K562 (cell line): ENCODE measurements around the gene GJA4. TPM values are rescaled to one million over a fixed set of nuclear protein-coding genes. Genes with fewer than 3 reads are reported as not detected.

Experiments used
- ATAC-seq: fragments of 200-7000 bp; cut with Tn5 transposase; 3 replicates; pipeline ENCODE4 v1.9.1; 2020; ENCODE audit warnings: moderate library complexity
- BruUV-seq: library from RNA; stranded (reverse); fragments of 400-500 nt; replicated peaks from 2 replicates; lab custom pipeline; 2021; lab: Mats Ljungman, UMichigan
- CTCF ChIA-PET: fragments of 300-600 bp; formaldehyde crosslinking; extraction: SDS; loops from one replicate; lab custom pipeline; 2021; ENCODE audit warnings: low intra/inter-chr PET ratio; lab: Yijun Ruan, JAX
- POLR2A ChIA-PET: fragments of 300-600, 350-650 bp; sonication (Branson Sonifier 250); formaldehyde crosslinking; extraction: SDS; loops from one replicate; lab custom pipeline; 2021; ENCODE audit warnings: antibody characterized with exemption, inconsistent platforms; lab: Yijun Ruan, JAX
- DNase-seq, 4 experiments: peaks; one replicate each; pipeline versions ENCODE4 v3.0.0 to v3.0.0-alpha.2; 2011 to 2018; ENCODE audit warnings: low spot score in 3 of 4, mixed read lengths in 3 of 4; ENCODE audit errors: extremely low read depth in 1 of 4
- FAIRE-seq: peaks from 2 replicates; lab custom pipeline; 2011; peaks lifted over from hg19 to GRCh38; lab: Jason Lieb, UNC
- H2AFZ ChIP-seq: 2 replicates; pipeline ENCODE4 v1.6.0; 2011; ENCODE audit warnings: low read depth, low read length, control low read depth, inconsistent platforms
- H3K27ac ChIP-seq: fragments of 200-600 bp; 3 replicates; pipeline ENCODE4 v1.8.0; 2011; ENCODE audit warnings: low read depth, mild to moderate bottlenecking, control low read depth, inconsistent platforms, low read length, moderate library complexity, mixed read lengths; ENCODE audit errors: extremely low read depth
- H3K27me3 ChIP-seq, 2 experiments: fragments of 300-600 bp in 1 of 2; 2 replicates in 1 of 2; 3 replicates in 1 of 2; pipeline versions ENCODE4 v1.6.0 to v1.8.0; 2011; ENCODE audit warnings: inconsistent platforms in 2 of 2, low read length in 2 of 2, mild to moderate bottlenecking in 1 of 2, mixed read lengths in 1 of 2, moderate library complexity in 1 of 2; ENCODE audit not compliant: control insufficient read depth in 2 of 2, insufficient read depth in 2 of 2
- H3K36me3 ChIP-seq: fragments of 300-600 bp; 3 replicates; pipeline ENCODE4 v1.8.0; 2011; ENCODE audit warnings: mild to moderate bottlenecking, low read length, inconsistent platforms; ENCODE audit not compliant: control insufficient read depth, insufficient read depth
- H3K4me1 ChIP-seq, 2 experiments: fragments of 200-600 bp in 1 of 2; replicated peaks in 1 of 2; 2 replicates in 1 of 2; 3 replicates in 1 of 2; pipeline versions ENCODE4 v1.5.1 to v1.8.0; 2011; ENCODE audit warnings: inconsistent platforms in 2 of 2, low read length in 2 of 2, mild to moderate bottlenecking in 1 of 2, mixed read lengths in 1 of 2, moderate library complexity in 1 of 2; ENCODE audit not compliant: control insufficient read depth in 2 of 2, insufficient read depth in 2 of 2
- H3K4me2 ChIP-seq: 2 replicates; pipeline ENCODE4 v1.6.1; 2011; ENCODE audit warnings: low read length, control low read depth, inconsistent platforms, mixed read lengths; ENCODE audit not compliant: insufficient read depth
- H3K4me3 ChIP-seq: fragments of 200-600 bp; sonication (generic), shearing (Covaris generic); 2 replicates; pipeline ENCODE4 v1.5.1; 2016; ENCODE audit warnings: control low read depth, inconsistent platforms
- H3K79me2 ChIP-seq: fragments of 200-600 bp; 3 replicates; pipeline ENCODE4 v1.8.0; 2011; ENCODE audit warnings: low read length, inconsistent platforms; ENCODE audit not compliant: control insufficient read depth, insufficient read depth
- H3K9ac ChIP-seq, 2 experiments: 2 replicates each; pipeline versions ENCODE4 v1.6.0 to v1.6.1; 2011; ENCODE audit warnings: low read depth in 2 of 2, low read length in 2 of 2, control low read depth in 1 of 2, inconsistent platforms in 1 of 2, mild to moderate bottlenecking in 1 of 2, mixed read lengths in 1 of 2; ENCODE audit not compliant: insufficient read depth in 1 of 2
- H3K9me1 ChIP-seq: one replicate; pipeline ENCODE4 v1.6.0; 2011; ENCODE audit warnings: inconsistent platforms, mild to moderate bottlenecking, low read length, moderate library complexity; ENCODE audit not compliant: control insufficient read depth, insufficient read depth
- H3K9me3 ChIP-seq: replicated peaks from 2 replicates; pipeline ENCODE4 v1.5.1; 2011; ENCODE audit warnings: low read depth, low read length, inconsistent platforms; ENCODE audit not compliant: control insufficient read depth, insufficient read depth
- H4K20me1 ChIP-seq: replicated peaks from 2 replicates; pipeline ENCODE4 v1.6.1; 2011; ENCODE audit warnings: low read length, inconsistent platforms, mixed read lengths; ENCODE audit not compliant: control insufficient read depth, insufficient read depth
- ARID2 ChIP-seq: fragments of 450-650 bp; IDR thresholded peaks from 2 replicates; pipeline ENCODE4 v1.6.1; 2017; ENCODE audit warnings: antibody characterized with exemption, mild to moderate bottlenecking
- BHLHE40 ChIP-seq: IDR thresholded peaks from 2 replicates; pipeline ENCODE4 v1.6.1; 2011; ENCODE audit warnings: low read length, improper control_type of control experiment
- CBX1 ChIP-seq: sonication (generic); IDR thresholded peaks from 2 replicates; pipeline ENCODE4 v1.6.1; 2016; ENCODE audit warnings: antibody characterized with exemption, low read depth, mild to moderate bottlenecking
- FOXJ2 ChIP-seq: fragments of 200-800 bp; sonication (Bioruptor generic); IDR thresholded peaks from 2 replicates; pipeline ENCODE4 v1.6.1; 2016; ENCODE audit warnings: missing genetic modification characterization, missing compliant biosample characterization
- GABPA ChIP-seq: fragments of 200-800 bp; sonication (Bioruptor generic); conservative IDR thresholded peaks from 2 replicates; pipeline ENCODE4 v1.6.1; 2016; ENCODE audit warnings: low read depth, missing genetic modification characterization, missing compliant biosample characterization
- HDAC6 ChIP-seq: IDR thresholded peaks from 2 replicates; pipeline ENCODE4 v1.6.1; 2012; ENCODE audit warnings: low read depth, mild to moderate bottlenecking, control low read depth, inconsistent platforms, low read length, moderate library complexity
- ID3 ChIP-seq, 2 experiments: fragments of 250-450 bp in 1 of 2; fragments of 450-650 bp in 1 of 2; sonication (Bioruptor Pico) in 1 of 2; IDR thresholded peaks; 2 replicates each; pipeline versions ENCODE4 v1.6.1 to v1.8.0; 2016 to 2021; ENCODE audit warnings: mild to moderate bottlenecking in 2 of 2, moderate library complexity in 2 of 2, missing compliant biosample characterization in 1 of 2, missing genetic modification characterization in 1 of 2
- KLF1 ChIP-seq: fragments of 450-650 bp; IDR thresholded peaks from 2 replicates; pipeline ENCODE4 v1.6.1; 2016; ENCODE audit warnings: missing genetic modification characterization, missing compliant biosample characterization
- NR4A1 ChIP-seq, 2 experiments: fragments of 250-450 bp in 1 of 2; fragments of 450-650 bp in 1 of 2; sonication (Bioruptor Pico) in 1 of 2; IDR thresholded peaks; 2 replicates each; pipeline versions ENCODE4 v1.4.0 to v1.6.1; 2016 to 2020; ENCODE audit warnings: mild to moderate bottlenecking in 2 of 2, missing compliant biosample characterization in 1 of 2, missing genetic modification characterization in 1 of 2, moderate library complexity in 1 of 2
- POLR2A ChIP-seq: fragments of 450-650 bp; conservative IDR thresholded peaks from 2 replicates; pipeline ENCODE4 v1.6.1; 2016
- SMARCA5 ChIP-seq: fragments of 450-650 bp; IDR thresholded peaks from 2 replicates; pipeline ENCODE4 v1.6.1; 2016
- TAF1 ChIP-seq: IDR thresholded peaks from 2 replicates; pipeline ENCODE4 v1.6.1; 2011; ENCODE audit warnings: mild to moderate bottlenecking, low read length, moderate library complexity; ENCODE audit not compliant: insufficient read depth, control insufficient read depth, severe bottlenecking; ENCODE audit errors: extremely low read depth
- WGBS: fragments of 100-300 bp; shearing (Covaris generic); methylation state at CpG from one replicate; pipeline ENCODE4 v1.1.6; 2016; ENCODE audit warnings: low coverage, mixed read lengths; ENCODE audit not compliant: insufficient coverage; ENCODE audit errors: missing lambda C conversion rate; 5-methylcytosine and 5-hydroxymethylcytosine counted together
- in situ Hi-C: fragments of 300-500 bp; cut with MboI; formaldehyde crosslinking; loops from 4 replicates; pipeline ENCODE4 v1.15.0; 2018; ENCODE audit warnings: inconsistent platforms, mixed read lengths
- intact Hi-C: fragments of 100-400 bp; cut with micrococcal nuclease; formaldehyde crosslinking; loops from 2 replicates; pipeline ENCODE4 v1.14.2; 2022
- polyA plus RNA-seq, 8 experiments: library from polyadenylated mRNA; depleted of rRNA in 4 of 8; stranded (reverse) in 5 of 8; unstranded in 3 of 8; fragments of >200 nt; fragmentation: Nextera tagmentation in 2 of 8; fragmentation: Illumina TruSeq in 1 of 8; extraction: Ambion mirVana in 2 of 8; extraction: Trizol in 1 of 8; gene quantifications; 2 replicates each; pipeline versions ENCODE4 v1.2.1 to v1.2.3, GENCODE V29; 2011 to 2014; ENCODE audit warnings: inconsistent platforms in 1 of 8, missing spikeins in 1 of 8
- total RNA-seq, 7 experiments: library from RNA; depleted of rRNA in 6 of 7; stranded (reverse); fragments of >200 nt in 6 of 7; fragmentation: Illumina TruSeq in 2 of 7; extraction: Trizol in 2 of 7; gene quantifications; 2 replicates each; pipeline versions ENCODE4 v1.2.1 to v1.2.3, GENCODE V29; 2011 to 2021; ENCODE audit warnings: low replicate concordance in 1 of 7
- TF ChIP-seq, protein P1 (sequence below): fragments of 200-800 bp; sonication (Bioruptor generic); IDR thresholded peaks from 2 replicates; pipeline ENCODE4 v1.6.1; 2016; ENCODE audit warnings: missing genetic modification characterization, missing compliant biosample characterization

GJA4 gene
- total and polyA plus RNA-seq, 9 of the 15 experiments (the other 6 are each of a cell fraction or from before 2014, with no cell fraction given) = 0.16 to 0.24 TPM; not detected in 7

DNA sequence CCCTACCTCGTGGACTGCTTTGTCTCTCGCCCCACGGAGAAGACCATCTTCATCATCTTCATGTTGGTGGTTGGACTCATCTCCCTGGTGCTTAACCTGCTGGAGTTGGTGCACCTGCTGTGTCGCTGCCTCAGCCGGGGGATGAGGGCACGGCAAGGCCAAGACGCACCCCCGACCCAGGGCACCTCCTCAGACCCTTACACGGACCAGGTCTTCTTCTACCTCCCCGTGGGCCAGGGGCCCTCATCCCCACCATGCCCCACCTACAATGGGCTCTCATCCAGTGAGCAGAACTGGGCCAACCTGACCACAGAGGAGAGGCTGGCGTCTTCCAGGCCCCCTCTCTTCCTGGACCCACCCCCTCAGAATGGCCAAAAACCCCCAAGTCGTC lies 2.0 kb downstream of the GJA4 start (continued):
- TF ChIP-seq NR4A1 (CRISPR knock-in tag; IDR thresholded peaks at IDR 0.05) = no peak
- TF ChIP-seq NR4A1 (tag; IDR thresholded peaks at IDR 0.05) = no peak

- H3K4me1 ChIP-seq = peaks cover 0 to 3% of the 10 kb centered on the region in 2 experiments; a peak in 1 of 5 replicates
- ChIA-PET CTCF (no interaction called here), POLR2A (interaction anchor here (0.8 kb wide), 1 partner anchor 983 kb away, joined by 3 read pairs; no protein-coding TSS in a partner anchor)
- H3K79me2 ChIP-seq = no peaks in the 10 kb centered on the region
- H3K36me3 ChIP-seq = no peaks in the 10 kb centered on the region
- H4K20me1 ChIP-seq = no peaks in the 10 kb centered on the region; the same call in 1 of the 2 replicates
- intact Hi-C loops = no loop called here
- H3K9me1 ChIP-seq = no peaks in the 10 kb centered on the region
- WGBS = 2% methylated on average over 6 of the region's 6 CpGs
- H3K9me3 ChIP-seq = no peaks in the 10 kb centered on the region
- no peak for FAIRE-seq
- in situ Hi-C loops = no loop called here
- peaks cover 37 to 77% of the 10 kb centered on the region in 2 experiments for H3K27me3 ChIP-seq
- BruUV-seq = no TSS peak
- no peak for ATAC-seq
- no peak overlapping the region for H2AFZ ChIP-seq
- no peak overlapping the region for H3K4me3 ChIP-seq
- no peak overlapping the region for H3K27ac ChIP-seq
- no peak for TF ChIP-seq POLR2A
- TF ChIP-seq BHLHE40 = no peak
- no peak for TF ChIP-seq SMARCA5
- no peak for TF ChIP-seq CBX1
- no peak for TF ChIP-seq KLF1 (tag)
- no peak for TF ChIP-seq TAF1
- TF ChIP-seq FOXJ2 (tag) = no peak
- TF ChIP-seq GABPA (tag) = no peak
- TF ChIP-seq ID3 (CRISPR knock-in tag; IDR thresholded peaks at IDR 0.05) = no peak
- TF ChIP-seq ID3 (tag; IDR thresholded peaks at IDR 0.05) = no peak
- TF ChIP-seq, protein P1, sequence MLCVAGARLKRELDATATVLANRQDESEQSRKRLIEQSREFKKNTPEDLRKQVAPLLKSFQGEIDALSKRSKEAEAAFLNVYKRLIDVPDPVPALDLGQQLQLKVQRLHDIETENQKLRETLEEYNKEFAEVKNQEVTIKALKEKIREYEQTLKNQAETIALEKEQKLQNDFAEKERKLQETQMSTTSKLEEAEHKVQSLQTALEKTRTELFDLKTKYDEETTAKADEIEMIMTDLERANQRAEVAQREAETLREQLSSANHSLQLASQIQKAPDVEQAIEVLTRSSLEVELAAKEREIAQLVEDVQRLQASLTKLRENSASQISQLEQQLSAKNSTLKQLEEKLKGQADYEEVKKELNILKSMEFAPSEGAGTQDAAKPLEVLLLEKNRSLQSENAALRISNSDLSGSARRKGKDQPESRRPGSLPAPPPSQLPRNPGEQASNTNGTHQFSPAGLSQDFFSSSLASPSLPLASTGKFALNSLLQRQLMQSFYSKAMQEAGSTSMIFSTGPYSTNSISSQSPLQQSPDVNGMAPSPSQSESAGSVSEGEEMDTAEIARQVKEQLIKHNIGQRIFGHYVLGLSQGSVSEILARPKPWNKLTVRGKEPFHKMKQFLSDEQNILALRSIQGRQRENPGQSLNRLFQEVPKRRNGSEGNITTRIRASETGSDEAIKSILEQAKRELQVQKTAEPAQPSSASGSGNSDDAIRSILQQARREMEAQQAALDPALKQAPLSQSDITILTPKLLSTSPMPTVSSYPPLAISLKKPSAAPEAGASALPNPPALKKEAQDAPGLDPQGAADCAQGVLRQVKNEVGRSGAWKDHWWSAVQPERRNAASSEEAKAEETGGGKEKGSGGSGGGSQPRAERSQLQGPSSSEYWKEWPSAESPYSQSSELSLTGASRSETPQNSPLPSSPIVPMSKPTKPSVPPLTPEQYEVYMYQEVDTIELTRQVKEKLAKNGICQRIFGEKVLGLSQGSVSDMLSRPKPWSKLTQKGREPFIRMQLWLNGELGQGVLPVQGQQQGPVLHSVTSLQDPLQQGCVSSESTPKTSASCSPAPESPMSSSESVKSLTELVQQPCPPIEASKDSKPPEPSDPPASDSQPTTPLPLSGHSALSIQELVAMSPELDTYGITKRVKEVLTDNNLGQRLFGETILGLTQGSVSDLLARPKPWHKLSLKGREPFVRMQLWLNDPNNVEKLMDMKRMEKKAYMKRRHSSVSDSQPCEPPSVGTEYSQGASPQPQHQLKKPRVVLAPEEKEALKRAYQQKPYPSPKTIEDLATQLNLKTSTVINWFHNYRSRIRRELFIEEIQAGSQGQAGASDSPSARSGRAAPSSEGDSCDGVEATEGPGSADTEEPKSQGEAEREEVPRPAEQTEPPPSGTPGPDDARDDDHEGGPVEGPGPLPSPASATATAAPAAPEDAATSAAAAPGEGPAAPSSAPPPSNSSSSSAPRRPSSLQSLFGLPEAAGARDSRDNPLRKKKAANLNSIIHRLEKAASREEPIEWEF (CRISPR knock-in tag) = no peak
- TF ChIP-seq ARID2 = no peak
- TF ChIP-seq HDAC6 = no peak
- no peak overlapping the region for H3K9ac ChIP-seq
- DNase-seq = no peak
- H3K4me2 ChIP-seq = no peak overlapping the region
Observed at GRCh38 chr1:34795916-34796315, 3.1 kb downstream of the GJA4 start.
